ENCODE data around the gene NEGR1.

Gene NEGR1

GRCh38 chr1:71655604-71656003 lies 626.7 kb downstream of the NEGR1 start:
- H3K27ac ChIP-seq (ENCODE audit: insufficient read depth, low read length, poor library complexity, severe bottlenecking): no peak overlapping the region
- H3K4me1 ChIP-seq (ENCODE audit: control insufficient read depth, insufficient read depth, low read length, poor library complexity, severe bottlenecking): no peaks in the 10 kb centered on the region
- no peaks in the 10 kb centered on the region for H3K9me3 ChIP-seq (ENCODE audit: control insufficient read depth, low read length)
- no peaks in the 10 kb centered on the region for H3K27me3 ChIP-seq (replicated peaks; ENCODE audit: control insufficient read depth, insufficient read depth, low read length, poor library complexity, severe bottlenecking)
- no peaks in the 10 kb centered on the region for H3K36me3 ChIP-seq (ENCODE audit: control insufficient read depth, insufficient read depth, low read length)
- H3K4me3 ChIP-seq (ENCODE audit: insufficient read depth, low read depth, low read length, poor library complexity, severe bottlenecking): no peak overlapping the region
- no peak for DNase-seq

GRCh38 chr1:71653952-71654351 lies 628.4 kb downstream of the NEGR1 start:
- Histone ChIP-seq H3K4me3 (ENCODE audit: insufficient read depth, low read depth, low read length, poor library complexity, severe bottlenecking) (no peak overlapping the region), H3K27me3 (replicated peaks; ENCODE audit: control insufficient read depth, insufficient read depth, low read length, poor library complexity, severe bottlenecking) (no peaks in the 10 kb centered on the region), H3K9me3 (ENCODE audit: control insufficient read depth, low read length) (no peaks in the 10 kb centered on the region), H3K36me3 (ENCODE audit: control insufficient read depth, insufficient read depth, low read length) (no peaks in the 10 kb centered on the region), H3K27ac (ENCODE audit: insufficient read depth, low read length, poor library complexity, severe bottlenecking) (no peak overlapping the region), H3K4me1 (ENCODE audit: control insufficient read depth, insufficient read depth, low read length, poor library complexity, severe bottlenecking) (no peaks in the 10 kb centered on the region)
- no peak for DNase-seq

- DNase-seq: no peak
- Histone ChIP-seq H3K9me3 (ENCODE audit: control insufficient read depth, low read length) (no peaks in the 10 kb centered on the region), H3K27ac (ENCODE audit: insufficient read depth, low read length, poor library complexity, severe bottlenecking) (no peak overlapping the region), H3K4me3 (ENCODE audit: insufficient read depth, low read depth, low read length, poor library complexity, severe bottlenecking) (no peak overlapping the region), H3K36me3 (ENCODE audit: control insufficient read depth, insufficient read depth, low read length) (no peaks in the 10 kb centered on the region), H3K27me3 (replicated peaks; ENCODE audit: control insufficient read depth, insufficient read depth, low read length, poor library complexity, severe bottlenecking) (no peaks in the 10 kb centered on the region), H3K4me1 (ENCODE audit: control insufficient read depth, insufficient read depth, low read length, poor library complexity, severe bottlenecking) (no peaks in the 10 kb centered on the region)
These were observed 631.1 kb downstream of the NEGR1 start for GRCh38 chr1:71651214-71651613.

- H3K4me1 ChIP-seq (ENCODE audit: control insufficient read depth, insufficient read depth, low read length, poor library complexity, severe bottlenecking): no peaks in the 10 kb centered on the region
These were observed 632.2 kb downstream of the NEGR1 start for GRCh38 chr1:71650119-71650518.

DNA sequence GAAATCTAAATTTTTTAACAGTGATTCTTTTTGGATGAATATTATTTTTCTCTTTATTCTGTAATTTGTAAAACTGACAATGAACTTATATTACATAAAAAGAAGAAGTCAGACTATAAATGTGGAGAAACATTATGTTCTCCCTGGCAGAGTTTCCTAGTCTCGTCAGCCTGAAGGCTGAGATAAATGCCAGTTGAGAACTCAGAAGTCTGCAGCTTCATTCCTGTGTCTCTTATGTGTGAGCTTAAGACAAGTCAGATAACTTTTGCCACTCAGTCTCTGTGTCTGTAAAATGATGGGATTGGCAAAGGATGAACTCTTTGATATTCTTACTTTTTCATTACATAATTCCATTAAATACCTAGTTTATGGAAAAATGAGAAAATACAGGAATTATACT lies 632.7 kb downstream of the NEGR1 start:
- Histone ChIP-seq H3K27ac (ENCODE audit: insufficient read depth, low read length, poor library complexity, severe bottlenecking) (no peak overlapping the region), H3K9me3 (ENCODE audit: control insufficient read depth, low read length) (no peaks in the 10 kb centered on the region), H3K4me3 (ENCODE audit: insufficient read depth, low read depth, low read length, poor library complexity, severe bottlenecking) (no peak overlapping the region), H3K4me1 (ENCODE audit: control insufficient read depth, insufficient read depth, low read length, poor library complexity, severe bottlenecking) (no peaks in the 10 kb centered on the region), H3K27me3 (replicated peaks; ENCODE audit: control insufficient read depth, insufficient read depth, low read length, poor library complexity, severe bottlenecking) (no peaks in the 10 kb centered on the region), H3K36me3 (ENCODE audit: control insufficient read depth, insufficient read depth, low read length) (no peaks in the 10 kb centered on the region)
- DNase-seq: no peak

More at GRCh38 chr1:71650119-71650518, 632.2 kb downstream of the NEGR1 start:
- H3K36me3 ChIP-seq (ENCODE audit: control insufficient read depth, insufficient read depth, low read length): no peaks in the 10 kb centered on the region
- H3K9me3 ChIP-seq (ENCODE audit: control insufficient read depth, low read length): no peaks in the 10 kb centered on the region
- no peaks in the 10 kb centered on the region for H3K27me3 ChIP-seq (replicated peaks; ENCODE audit: control insufficient read depth, insufficient read depth, low read length, poor library complexity, severe bottlenecking)
- DNase-seq: no peak
- no peak overlapping the region for H3K27ac ChIP-seq (ENCODE audit: insufficient read depth, low read length, poor library complexity, severe bottlenecking)
- H3K4me3 ChIP-seq (ENCODE audit: insufficient read depth, low read depth, low read length, poor library complexity, severe bottlenecking): no peak overlapping the region

GRCh38 chr1:71647513-71648300 lies 634.6 kb downstream of the NEGR1 start:
- H3K36me3 ChIP-seq (ENCODE audit: control insufficient read depth, insufficient read depth, low read length): no peaks in the 10 kb centered on the region
- no peaks in the 10 kb centered on the region for H3K4me1 ChIP-seq (ENCODE audit: control insufficient read depth, insufficient read depth, low read length, poor library complexity, severe bottlenecking)
- DNase-seq: no peak
- no peaks in the 10 kb centered on the region for H3K27me3 ChIP-seq (replicated peaks; ENCODE audit: control insufficient read depth, insufficient read depth, low read length, poor library complexity, severe bottlenecking)
- H3K9me3 ChIP-seq (ENCODE audit: control insufficient read depth, low read length): no peaks in the 10 kb centered on the region
- no peak overlapping the region for H3K4me3 ChIP-seq (ENCODE audit: insufficient read depth, low read depth, low read length, poor library complexity, severe bottlenecking)
- H3K27ac ChIP-seq (ENCODE audit: insufficient read depth, low read length, poor library complexity, severe bottlenecking): no peak overlapping the region

DNA sequence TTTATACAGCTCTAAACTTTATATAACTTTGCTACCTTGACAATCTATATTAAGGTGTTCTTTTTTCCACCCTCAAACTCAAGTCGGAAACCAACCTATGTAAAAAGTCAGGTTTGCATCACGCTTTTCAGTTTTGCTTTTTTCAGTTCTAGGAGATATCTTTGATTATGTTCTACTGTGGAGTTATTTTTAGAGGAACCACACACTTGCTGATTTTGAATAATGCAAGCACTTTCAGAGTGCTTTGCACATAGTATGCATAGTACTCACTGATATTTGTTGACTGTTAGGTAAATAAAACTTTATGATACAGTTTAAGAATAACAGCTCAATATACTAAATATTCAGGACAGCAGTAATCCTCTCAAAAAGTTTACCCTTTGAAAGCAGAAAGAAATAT lies 637.3 kb downstream of the NEGR1 start:
- Histone ChIP-seq H3K4me1 (ENCODE audit: control insufficient read depth, insufficient read depth, low read length, poor library complexity, severe bottlenecking) (no peaks in the 10 kb centered on the region), H3K27me3 (replicated peaks; ENCODE audit: control insufficient read depth, insufficient read depth, low read length, poor library complexity, severe bottlenecking) (no peaks in the 10 kb centered on the region), H3K36me3 (ENCODE audit: control insufficient read depth, insufficient read depth, low read length) (no peaks in the 10 kb centered on the region), H3K27ac (ENCODE audit: insufficient read depth, low read length, poor library complexity, severe bottlenecking) (no peak overlapping the region), H3K9me3 (ENCODE audit: control insufficient read depth, low read length) (no peaks in the 10 kb centered on the region), H3K4me3 (ENCODE audit: insufficient read depth, low read depth, low read length, poor library complexity, severe bottlenecking) (no peak overlapping the region)
- no peak for DNase-seq

DNA sequence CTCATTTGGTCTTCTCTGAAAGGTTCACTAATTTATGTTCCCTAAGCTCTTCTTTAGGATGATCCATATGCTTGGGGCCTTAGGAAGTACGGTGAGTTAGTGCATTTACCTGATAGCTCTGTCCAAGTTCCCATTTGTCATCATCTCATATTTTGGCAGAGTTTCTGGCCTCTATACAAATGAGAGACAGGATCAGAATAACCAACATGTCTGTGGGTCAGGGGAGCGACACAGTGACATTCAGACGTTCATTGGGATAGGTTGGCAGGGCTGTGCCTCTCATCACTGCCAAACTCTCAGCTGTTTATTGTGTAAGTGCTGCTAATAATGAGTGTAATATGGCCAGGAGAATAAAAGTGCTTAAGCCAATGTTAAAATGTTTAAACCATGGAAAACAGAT lies 640.4 kb downstream of the NEGR1 start:
- H3K36me3 ChIP-seq (ENCODE audit: control insufficient read depth, insufficient read depth, low read length): no peaks in the 10 kb centered on the region
- DNase-seq: no peak
- H3K27ac ChIP-seq (ENCODE audit: insufficient read depth, low read length, poor library complexity, severe bottlenecking): no peak overlapping the region
- no peaks in the 10 kb centered on the region for H3K9me3 ChIP-seq (ENCODE audit: control insufficient read depth, low read length)
- no peak overlapping the region for H3K4me3 ChIP-seq (ENCODE audit: insufficient read depth, low read depth, low read length, poor library complexity, severe bottlenecking)
- H3K27me3 ChIP-seq (replicated peaks; ENCODE audit: control insufficient read depth, insufficient read depth, low read length, poor library complexity, severe bottlenecking): no peaks in the 10 kb centered on the region
- H3K4me1 ChIP-seq (ENCODE audit: control insufficient read depth, insufficient read depth, low read length, poor library complexity, severe bottlenecking): no peaks in the 10 kb centered on the region

DNA sequence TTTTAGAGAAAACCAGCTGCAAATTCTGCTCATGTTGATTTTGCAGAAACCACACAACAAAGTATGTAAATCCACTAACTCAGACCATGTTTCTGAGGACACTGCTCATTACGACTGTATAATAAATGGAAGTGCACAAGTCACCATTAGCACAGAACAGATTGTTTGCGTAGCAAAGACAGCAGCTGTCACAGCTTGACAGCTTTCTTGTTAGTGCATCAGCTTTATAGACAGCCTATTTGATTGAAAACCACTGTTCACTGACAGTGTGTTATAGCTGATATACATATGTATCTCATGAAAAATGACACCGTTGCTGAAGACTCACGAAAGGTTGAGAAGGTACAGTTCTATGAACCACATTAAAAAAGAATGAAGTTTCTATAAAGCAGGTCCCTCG lies 641.3 kb downstream of the NEGR1 start:
- no peaks in the 10 kb centered on the region for H3K4me1 ChIP-seq (ENCODE audit: control insufficient read depth, insufficient read depth, low read length, poor library complexity, severe bottlenecking)
- no peaks in the 10 kb centered on the region for H3K36me3 ChIP-seq (ENCODE audit: control insufficient read depth, insufficient read depth, low read length)

DNA sequence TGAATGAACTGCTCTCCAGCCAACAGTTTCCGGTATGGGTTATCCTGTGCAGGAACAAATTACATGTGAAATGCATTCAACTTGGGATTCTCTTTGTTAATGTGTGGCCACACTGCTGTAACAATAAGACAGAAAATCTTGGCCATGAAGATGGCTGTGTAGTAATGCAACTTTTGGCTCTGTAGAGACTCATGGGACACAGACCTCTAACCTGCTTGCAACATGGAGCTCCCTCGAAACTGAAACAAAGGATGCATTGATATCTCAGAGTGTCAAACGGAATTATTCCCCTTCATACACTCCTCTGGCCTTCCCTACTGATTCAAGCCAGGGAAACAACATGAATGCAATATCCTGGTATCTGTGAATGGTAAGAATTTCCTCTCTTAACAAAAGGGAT lies 642.2 kb downstream of the NEGR1 start:
- no peak overlapping the region for H3K4me3 ChIP-seq (ENCODE audit: insufficient read depth, low read depth, low read length, poor library complexity, severe bottlenecking)
- DNase-seq: no peak
- no peaks in the 10 kb centered on the region for H3K36me3 ChIP-seq (ENCODE audit: control insufficient read depth, insufficient read depth, low read length)
- no peaks in the 10 kb centered on the region for H3K27me3 ChIP-seq (replicated peaks; ENCODE audit: control insufficient read depth, insufficient read depth, low read length, poor library complexity, severe bottlenecking)
- no peaks in the 10 kb centered on the region for H3K9me3 ChIP-seq (ENCODE audit: control insufficient read depth, low read length)
- H3K4me1 ChIP-seq (ENCODE audit: control insufficient read depth, insufficient read depth, low read length, poor library complexity, severe bottlenecking): no peaks in the 10 kb centered on the region
- no peak overlapping the region for H3K27ac ChIP-seq (ENCODE audit: insufficient read depth, low read length, poor library complexity, severe bottlenecking)

More for the DNA sequence above, 641.3 kb downstream of the NEGR1 start:
- DNase-seq: no peak
- Histone ChIP-seq H3K27me3 (replicated peaks; ENCODE audit: control insufficient read depth, insufficient read depth, low read length, poor library complexity, severe bottlenecking) (no peaks in the 10 kb centered on the region), H3K9me3 (ENCODE audit: control insufficient read depth, low read length) (no peaks in the 10 kb centered on the region), H3K4me3 (ENCODE audit: insufficient read depth, low read depth, low read length, poor library complexity, severe bottlenecking) (no peak overlapping the region), H3K27ac (ENCODE audit: insufficient read depth, low read length, poor library complexity, severe bottlenecking) (no peak overlapping the region)

Measured in effector memory CD4-positive, alpha-beta T cell (primary cell).